HPDE6-E6E7 (cell line): ENCODE measurements around the gene E2F1.

Source experiments
- DNase-seq: peaks from one replicate; pipeline ENCODE4 v3.0.0; 2011; ENCODE audit warnings: missing footprints; ENCODE audit errors: extremely low spot score

Gene E2F1, protein sequence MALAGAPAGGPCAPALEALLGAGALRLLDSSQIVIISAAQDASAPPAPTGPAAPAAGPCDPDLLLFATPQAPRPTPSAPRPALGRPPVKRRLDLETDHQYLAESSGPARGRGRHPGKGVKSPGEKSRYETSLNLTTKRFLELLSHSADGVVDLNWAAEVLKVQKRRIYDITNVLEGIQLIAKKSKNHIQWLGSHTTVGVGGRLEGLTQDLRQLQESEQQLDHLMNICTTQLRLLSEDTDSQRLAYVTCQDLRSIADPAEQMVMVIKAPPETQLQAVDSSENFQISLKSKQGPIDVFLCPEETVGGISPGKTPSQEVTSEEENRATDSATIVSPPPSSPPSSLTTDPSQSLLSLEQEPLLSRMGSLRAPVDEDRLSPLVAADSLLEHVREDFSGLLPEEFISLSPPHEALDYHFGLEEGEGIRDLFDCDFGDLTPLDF

DNA sequence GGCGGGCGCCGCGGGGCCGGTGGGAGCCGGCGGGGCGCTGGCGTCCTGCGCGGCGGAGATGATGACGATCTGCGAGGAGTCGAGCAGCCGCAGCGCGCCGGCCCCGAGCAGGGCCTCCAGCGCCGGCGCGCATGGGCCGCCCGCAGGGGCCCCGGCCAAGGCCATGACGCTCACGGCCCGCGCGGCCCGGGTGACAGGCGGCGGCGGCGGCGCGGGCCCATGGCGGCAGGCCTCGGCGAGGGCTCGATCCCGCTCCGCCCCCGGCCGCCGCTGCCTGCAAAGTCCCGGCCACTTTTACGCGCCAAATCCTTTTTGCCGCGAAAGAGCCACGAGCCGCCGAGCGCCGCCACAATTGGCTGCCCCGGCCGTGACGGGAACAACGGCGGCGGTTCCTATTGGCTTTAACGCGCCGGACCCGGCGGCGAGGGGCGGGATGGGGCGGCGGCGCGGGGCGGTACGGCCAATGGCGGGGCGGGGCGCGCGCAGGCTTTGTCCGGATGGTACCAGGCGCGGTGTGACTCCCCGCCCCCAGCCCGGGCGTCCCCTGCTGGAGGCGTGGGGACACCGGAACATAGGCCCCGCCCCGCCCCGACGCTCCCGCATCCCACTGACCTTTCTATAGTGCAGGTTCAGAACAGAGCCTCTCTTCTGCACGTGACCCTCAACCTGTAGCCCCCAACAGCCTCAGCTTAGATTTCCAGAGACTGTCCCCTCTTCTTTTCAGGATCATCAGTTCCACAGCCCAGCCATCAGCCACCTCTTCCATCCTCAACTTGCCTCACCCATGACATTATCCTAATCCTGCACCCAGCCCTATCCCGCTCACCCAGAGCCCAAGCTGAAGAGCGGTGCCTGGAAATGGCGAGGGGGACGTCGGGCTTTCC lies at the start of gene E2F1:
Gene E2F1 (minus strand): TSS at position 286 of the 884 bp plus-strand sequence. CDS start 121 bp downstream, at position 165.
- DNase-seq, result peak; percentile 100

DNA sequence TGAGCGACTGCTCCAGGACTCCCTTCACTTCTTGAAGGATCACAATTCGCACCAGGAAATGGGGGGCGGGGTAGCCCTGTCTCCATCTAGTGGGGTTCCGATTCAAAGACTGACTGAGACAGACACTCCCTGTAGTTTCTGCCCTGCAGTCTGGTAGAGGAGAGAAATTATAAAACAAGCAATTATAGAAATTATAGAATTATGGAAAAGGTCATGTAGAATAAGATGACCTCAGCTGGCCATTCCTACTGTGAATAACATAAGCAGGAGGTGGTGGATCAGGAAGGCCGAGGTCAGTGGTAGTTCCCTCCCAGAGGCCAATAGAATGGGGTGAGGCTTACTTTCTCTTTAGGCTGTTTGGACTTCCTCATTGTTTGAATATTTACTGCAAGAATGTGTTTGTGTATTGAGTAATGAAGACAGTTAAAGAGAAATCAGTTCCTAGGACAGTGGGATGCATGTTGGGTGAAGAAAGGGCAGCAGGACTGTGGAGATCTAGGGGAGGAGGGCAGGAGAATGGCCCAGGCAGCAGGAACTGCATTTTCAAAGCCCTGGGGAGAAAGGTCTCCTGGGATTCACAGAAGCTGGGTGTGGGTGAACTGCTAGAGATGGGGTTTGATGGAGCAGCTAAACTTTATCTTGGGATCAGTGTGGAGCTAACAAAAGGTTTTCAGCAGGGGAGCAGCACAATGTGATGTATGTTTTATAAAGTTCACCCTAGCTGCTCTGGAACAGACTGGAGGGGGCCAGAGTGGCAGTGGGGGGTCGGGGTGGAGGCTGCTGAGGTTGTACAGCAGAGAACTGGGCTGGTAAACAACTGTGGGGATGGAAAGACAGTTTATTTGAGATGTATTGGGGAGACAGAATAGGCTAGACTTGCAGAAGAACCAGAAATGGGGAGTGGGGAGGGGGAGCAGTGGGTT lies 47.7 kb upstream of the E2F1 start:
- peak; percentile 86 for DNase-seq

DNA sequence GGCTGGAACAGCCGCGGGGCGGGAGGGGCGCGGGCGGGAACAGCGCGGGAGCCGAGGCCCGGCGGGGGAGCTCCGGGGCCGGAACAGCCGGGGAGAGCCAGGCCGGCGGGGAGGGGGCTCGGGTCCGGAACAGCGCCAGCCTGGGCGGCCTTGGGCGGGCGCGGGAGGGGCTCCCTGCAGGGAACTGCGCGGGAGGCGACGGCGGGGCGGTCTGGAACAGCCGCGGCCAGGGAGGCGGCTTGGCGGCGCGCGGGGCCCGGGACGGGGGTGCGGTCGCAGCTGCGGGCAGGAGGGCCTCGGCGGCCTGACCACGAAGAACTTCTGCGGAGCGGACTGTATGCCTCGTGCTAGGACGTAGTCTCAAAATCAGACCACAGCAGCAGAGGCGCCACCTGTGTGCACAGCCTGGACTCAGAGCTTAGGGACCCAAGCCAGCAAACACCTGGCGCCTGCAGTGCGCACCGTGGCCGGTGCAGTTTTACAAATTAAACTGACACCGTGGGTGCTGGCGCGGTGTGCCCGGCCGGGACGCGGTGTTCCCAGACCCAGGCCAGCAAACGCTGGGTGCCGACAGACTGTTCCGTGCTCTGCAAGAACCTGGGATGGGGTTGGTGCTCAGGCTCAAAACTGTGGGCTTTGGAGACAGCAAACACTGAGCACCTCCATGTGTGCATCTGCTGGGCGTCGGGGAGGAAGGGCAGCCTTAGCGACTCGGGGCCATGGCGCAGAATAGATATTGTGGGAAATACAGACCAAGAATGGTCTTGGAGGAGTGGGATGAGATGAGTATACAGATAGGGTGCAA lies 46.2 kb upstream of the E2F1 start:
- no peak for DNase-seq

DNA sequence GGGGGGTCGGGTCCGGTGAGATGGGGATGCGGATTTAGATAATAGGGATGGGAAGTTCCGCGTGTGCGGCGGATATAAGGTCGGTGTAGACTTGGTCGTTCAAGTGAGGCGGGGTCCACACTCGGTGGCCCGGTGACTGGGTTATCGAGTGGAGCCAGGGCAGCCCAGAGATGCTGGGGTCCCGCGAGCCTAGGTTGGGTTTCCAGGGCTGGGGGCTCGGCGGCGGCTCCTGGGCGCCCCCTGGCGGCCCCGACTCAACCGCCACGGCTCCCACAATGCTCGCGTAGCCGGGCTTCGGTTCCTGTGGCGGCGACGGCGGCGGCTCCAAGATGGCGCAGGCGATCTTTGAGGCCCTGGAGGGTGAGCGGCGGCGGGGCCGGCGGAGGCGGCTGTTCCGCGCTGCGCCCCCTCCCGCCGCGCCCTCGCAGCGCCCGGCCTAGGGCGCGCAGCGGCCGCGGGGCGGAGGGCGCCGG lies 45.5 kb upstream of the E2F1 start, which contains the start of gene ZNF341:
Gene ZNF341 (plus strand): TSS at position 304 of the 473 bp plus-strand sequence. CDS start 26 bp downstream, at position 330.
- peak; percentile 91 for DNase-seq

DNA sequence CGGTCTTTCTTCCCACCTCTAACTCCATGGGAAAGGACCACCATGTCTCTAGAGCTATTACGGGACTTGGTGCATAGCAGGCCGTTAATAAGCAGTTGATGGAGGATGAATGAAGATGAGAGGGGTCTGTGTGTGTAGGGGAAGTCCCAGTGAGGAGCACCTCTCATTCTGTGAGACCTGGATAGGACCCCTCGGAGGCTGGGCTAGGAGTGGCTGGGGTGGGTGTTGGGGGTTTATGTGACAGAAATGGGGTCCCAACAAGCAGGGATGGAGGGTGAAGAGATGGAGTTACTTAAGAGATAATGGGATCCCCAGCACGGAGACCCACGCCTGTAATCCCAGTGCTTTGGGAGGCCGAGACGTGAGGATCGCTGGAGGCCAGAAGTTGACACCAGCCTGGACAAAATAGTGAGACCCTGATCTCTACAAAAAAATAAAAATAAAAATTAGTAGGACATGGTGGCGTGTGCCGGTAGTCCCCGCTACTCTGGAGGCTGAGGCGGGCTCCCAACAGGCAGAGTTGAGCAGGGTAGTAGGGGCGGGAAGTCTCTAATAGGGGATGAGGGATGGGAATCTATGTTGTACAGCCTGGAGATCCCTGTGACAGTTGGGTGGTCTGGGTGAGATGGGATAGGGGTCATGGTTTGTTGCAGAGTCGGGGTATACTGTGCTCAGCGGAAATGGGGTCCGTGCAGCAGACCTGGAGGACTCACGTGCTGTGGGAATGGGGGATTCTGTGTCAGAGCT lies 44.9 kb upstream of the E2F1 start:
- DNase-seq, result no peak

DNA sequence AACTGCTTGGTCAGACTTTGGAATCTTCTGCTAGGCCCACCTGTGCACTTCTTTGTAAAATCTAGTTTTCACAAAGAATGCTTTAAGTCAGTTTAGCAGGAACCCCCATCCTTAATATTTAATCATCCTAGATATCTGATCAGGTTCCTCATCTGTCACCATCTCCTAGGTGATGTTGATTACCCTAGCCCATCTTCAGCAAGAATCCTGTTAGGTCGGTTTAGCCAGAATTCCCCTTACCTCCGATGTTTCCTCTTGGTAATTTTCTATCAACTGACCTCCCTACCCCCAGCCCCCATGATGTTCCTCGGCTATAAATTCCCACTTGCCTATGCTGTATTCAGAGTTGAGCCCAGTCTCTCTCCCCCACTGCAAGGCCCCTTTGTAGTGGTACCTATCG lies 42.9 kb upstream of the E2F1 start:
- DNase-seq, result no peak

DNA sequence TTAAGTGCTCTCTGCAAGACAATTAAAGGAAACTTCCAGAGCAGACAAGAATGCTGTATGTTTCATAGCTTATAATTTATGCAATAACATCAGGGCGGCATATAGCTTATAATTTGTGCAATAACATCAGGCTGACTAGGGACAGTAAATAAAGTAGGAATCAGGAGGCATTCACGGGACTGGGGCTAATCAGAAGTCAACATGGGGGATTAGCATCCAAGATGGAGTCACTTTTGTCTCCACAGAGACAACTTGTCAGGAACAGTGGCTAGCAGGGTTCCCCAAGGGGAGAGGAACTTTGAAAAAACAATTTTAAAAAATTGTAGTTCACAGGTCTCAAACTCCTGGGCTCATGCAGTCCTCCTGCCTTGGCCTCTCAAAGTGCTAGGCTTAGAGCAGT lies 42.3 kb upstream of the E2F1 start:
- DNase-seq, result no peak

DNA sequence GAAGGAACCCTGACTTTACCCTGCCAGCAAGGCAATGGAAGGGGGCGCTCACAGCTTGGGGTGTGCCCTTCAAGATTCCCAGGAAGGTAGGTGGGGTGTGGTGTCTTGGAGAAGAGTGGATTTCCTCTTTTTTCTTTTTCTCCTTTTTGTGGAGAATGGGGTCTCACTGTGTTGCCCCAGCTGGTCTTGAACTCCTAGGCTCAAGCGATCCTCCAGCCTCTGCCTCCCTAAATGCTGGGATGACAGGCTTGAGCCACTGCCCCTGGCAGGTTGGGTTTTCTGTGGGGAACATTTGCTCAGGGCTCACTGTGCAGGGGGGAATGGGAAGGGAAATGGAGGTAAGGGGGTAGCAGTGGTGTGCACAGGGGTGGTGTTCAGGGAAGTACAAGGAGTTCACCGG lies 41.6 kb upstream of the E2F1 start:
- DNase-seq, result no peak

DNA sequence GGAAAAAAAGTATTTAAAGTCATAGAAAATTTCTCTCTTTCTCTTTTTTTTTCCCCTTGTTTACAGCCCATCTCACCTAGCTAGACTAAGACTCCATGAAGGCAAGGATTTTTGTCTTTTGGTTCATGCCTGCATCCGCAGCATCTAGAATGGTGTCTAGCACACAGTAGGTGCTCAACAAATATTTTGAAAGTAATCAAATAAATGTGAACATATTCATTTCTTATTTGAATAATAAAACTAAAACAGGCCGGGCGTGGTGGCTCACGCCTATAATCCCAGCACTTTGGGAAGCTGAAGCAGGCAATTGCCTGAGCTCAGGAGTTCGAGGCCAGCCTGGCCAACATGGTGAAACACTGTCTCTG lies 40.9 kb upstream of the E2F1 start:
- no peak for DNase-seq

DNA sequence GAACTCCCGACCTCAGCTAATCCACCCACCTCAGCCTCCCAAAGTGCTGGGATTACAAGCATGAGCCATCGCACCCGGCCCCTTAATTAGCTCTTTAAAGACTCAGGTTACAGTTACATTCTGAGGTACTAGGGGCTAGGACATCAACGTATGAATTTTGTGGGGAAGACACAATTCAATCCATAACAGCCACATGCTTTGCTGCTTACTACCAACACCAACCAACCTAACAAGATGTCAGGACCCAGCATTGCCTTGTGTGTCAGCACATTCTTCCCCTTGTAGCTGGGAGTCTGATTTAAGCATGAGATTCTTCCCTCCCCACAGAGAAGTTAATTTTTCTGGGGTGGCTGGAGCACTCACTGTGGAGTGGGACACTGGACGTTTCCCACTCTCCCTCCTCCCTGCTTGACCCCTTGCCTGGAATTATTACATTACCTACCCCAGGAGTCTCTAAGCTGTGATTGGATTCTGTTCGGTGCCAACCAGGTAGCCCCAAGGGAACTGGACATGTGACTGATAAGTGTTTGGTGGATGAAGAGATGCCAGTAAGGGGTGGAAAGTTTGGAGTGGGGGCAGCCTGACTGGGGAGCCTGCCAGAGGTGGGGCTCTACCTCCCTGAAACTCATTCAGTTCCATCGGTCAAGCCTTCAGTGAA lies 39.6 kb upstream of the E2F1 start:
- DNase-seq, result no peak

DNA sequence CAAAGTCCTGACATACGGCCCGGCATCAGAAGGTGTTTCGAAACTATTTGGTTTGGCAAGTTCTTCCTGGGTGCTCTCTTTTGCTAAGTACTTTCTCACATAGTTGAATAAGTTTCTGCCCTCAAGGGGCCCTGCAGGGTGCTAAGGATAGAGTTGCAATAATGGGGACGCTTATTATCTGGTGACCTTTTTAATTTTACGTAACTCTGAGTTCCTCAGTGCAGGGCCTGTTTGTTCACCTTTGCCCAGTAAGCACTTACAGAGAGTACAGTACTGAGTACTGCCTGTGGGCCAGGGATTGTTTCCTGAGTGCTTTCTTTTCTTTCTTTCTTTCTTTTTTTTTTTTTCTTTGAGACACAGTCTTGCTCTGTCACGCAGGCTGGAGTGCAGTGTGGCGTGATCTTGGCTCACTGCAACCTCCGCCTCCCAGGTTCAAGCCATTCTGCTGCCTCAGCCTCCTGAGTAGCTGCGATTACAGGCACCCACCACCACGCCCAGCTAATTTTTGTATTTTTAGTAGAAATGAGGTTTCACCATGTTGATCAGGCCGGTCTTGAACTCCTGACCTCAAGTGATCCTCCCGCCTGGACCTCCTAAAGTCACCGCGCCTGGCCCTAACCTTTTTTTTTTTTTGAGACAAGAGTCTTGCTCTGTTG lies 38.4 kb upstream of the E2F1 start:
- DNase-seq, result no peak

DNA sequence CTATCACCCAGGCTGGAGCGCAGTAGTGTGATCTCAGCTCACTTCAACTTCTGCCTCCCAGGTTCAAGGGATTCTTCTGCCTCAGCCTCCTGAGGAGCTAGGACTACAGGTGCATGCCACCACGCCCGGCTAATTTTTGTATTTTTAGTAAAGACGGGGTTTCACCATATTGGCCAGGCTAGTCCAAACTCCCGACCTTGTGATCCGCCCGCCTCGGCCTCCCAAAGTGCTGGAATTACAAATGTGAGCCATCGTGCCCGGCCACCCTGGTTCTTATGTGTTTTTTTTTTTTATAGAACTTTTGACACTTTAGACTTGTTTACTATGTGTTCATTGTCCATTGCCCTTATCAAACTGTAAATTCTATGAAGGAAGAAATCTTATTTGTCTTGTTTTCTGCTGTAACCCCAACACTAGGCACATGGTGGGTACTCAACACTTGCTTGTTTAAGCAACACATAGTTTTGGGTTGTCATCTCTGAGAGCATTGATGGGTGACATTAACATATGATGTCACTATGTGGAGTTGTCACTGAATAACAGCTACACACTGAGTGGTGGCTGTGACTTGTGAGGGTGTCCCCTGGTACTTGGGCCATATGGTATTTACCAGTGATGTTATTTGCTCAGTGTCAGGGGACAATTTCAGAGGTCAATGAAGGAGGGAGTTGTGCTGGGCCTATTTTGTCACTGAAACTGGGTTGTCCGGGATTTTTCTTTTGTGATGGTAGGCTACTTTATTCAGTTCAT lies 35.4 kb upstream of the E2F1 start:
- DNase-seq, result no peak

DNA sequence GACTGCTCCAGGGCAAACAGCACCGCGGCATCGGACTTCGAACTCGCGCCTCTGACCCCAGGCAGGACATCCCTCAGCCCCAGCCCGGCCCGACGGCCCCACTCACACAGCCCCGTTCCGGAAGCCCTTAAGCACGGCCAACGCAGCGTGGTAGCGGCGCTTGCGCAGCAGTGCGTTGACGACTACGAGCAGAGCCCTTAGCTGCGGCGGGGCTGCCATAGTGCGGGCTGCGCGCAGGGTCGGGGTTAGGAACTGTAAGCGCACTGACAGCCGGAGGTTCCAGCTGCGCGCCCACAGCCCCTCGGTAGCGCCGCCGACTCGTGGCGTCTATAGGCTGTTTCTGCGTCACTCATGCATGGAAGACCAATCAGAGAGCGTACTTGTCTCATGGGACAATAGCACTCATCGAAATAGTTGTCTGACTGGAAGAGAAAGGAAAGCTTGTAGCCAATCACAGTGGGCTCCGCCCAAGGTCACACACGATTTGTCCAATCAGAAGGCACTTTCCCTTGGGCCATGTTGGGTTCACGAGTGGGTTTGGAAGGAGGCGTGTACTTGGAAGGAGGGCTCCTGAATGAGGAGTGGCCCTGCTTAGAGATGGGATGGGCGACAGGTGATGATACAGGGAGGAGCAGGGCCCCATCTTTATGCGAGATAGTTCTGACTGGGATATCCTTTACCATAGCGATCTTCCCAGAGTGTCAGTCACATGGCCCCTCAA lies 34.0 kb upstream of the E2F1 start, which contains the start of gene PXMP4:
Gene PXMP4 (minus strand): TSS at position 322 of the 721 bp plus-strand sequence. CDS start 103 bp downstream, at position 219.
- DNase-seq, result peak; percentile 100

DNA sequence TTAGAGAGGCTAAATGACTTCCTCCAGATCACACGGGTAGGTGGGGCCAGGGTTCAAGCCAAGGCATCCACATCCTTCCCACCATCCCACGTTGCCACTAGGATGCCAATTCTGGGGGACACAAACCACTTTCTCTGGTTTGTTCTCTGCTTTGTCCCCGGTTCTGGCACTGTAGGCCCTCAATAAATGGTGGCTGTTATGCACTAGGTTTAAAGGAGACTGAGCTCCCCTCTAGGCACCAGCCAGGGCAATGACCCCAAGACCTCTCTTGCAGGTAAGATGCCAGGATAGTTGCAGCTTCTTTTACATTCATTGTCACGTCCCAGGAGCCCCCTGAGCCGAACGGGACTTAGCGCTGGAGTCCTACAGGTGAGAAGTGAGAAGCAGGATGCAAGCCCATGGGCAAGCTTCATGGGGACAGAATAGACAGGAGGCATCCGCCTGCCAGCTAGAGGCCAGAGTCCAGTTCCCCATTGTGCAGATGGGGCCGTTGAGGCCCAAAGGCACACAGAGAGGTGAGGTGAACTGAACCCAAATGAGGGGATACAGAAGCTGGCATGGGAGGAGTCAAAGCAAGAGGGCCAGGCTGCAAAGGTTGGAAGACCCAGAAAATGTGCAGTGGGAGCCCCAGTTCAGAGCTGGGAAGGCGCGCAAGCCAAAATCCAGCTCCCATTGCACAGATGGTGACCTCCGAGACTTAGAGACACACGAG lies 33.2 kb upstream of the E2F1 start:
- no peak for DNase-seq

DNA sequence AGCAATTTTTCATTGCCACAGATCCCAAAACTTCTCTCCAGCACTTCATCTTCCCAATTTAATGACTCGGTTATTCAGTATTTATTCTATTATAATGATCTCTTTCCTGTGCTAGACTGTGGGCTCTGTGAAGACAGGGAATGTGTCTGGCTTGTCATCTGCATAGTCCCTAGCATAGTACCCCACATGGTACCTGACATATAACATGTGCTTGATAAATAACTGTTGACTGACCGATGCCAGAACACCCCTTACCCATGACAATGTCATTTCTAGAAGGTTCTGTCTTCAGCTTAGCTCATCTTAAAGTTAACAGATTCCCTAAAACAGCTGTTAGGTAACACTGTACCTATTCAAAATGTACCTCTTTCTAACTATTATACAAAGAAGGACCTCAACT lies 30.3 kb upstream of the E2F1 start:
- DNase-seq, result no peak

DNA sequence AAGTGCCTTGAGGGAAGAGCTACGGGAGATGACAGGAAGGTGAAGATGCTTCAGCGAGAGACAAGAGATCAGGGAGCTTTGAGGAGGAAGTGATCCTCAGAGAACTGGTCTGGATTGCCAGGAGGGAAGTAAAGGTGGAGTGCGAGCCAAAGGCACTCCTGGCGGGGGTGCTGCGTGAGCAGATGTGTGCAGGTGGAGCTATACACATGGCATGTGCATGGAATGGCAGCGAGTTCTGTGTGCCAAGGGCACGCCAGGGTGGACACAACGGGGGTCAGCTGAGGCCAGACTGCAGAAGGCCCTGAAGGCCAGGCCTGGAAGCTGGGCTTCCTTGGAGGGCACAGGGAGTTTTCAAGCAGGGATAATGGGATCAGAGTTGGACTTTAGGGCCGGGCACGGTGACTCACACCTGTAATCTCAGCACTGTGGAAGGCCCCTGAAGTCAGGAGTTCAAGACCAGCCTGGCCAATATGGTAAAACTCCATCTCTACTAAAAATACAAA lies 27.7 kb upstream of the E2F1 start:
- DNase-seq, result no peak

DNA sequence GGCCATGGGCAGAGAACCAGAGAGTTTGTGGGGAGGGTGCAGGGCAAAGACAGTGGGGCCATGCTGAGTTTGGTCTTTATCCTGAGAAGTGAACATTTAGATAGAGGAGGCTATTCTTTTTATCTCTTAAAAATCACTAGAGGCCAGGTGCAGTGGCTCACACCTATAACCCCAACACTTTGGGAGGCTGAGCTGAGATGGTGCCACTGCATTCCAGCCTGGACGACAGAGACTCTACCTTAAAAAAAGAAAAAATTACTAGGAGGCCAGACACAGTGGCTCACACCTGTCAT lies 25.2 kb upstream of the E2F1 start:
- no peak for DNase-seq
